ENCODE data around the gene SLC25A36.

The SLC25A36 gene

DNA sequence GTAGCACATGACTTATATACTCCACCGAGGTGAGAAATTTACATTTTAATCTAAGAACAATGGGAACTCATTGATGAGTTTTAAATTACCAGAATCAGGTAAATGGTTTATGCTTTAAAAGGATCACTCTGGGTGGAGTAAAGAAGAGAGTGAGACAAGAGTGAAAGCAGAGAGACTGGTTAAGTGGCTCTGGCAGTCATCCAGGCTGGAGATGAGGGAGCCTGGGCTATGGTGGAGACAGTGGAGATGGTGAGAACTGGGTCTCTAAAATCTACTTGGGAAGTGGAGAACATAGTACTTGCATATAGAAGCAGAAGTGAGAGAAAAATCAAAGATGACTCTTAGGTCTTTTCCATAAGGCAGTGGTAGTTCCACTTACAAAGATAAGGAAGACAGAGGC is 37.1 kb upstream of the SLC25A36 start:
- DNase-seq (ENCODE audit: low spot score), result no peak

DNA sequence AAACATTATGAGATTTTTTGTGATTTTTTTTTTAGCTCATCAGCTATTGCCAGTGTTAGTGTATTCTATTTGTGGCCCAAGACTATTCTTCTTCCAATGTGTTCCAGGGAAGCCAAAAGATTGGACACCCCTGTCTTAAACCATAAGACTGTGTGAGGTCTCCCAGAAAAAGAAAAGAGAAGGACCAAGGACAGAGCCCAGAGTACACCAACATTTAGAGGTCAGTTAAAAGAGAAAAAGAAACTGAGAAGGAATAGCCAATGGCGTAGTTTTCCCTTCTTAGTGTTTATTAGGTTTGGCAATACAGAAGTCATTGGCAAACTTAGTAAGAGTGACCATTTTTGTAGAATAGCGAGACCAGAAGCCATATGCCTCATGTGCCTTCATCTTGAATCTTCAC is 36.1 kb upstream of the SLC25A36 start:
- no peak for TF ChIP-seq CTCF (IDR thresholded peaks at IDR 0.05; ENCODE audit: extremely low read depth, missing control alignments)
- DNase-seq (ENCODE audit: low spot score), result no peak

More for the DNA sequence above, 37.1 kb upstream of the SLC25A36 start:
- no peak for TF ChIP-seq CTCF (IDR thresholded peaks at IDR 0.05; ENCODE audit: extremely low read depth, missing control alignments)

DNA sequence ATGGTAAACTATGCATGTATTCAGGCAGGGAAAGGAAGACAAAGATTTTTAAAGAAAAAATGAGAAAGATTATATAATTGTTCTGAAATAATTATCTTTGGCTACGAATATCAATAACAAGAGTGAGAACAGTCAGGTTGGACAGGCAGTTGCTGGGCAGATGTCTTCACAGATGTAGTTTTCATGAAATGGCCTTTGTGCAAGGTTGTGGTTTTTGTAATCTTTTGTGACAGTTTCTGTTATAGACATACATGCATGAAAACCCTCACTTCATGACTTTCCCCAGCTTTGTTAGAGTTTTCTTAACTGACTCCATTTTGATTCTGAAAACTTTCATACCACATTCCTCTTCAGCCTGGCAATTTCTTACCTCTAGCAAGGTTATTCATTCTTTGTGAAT is 34.9 kb upstream of the SLC25A36 start:
- no peak for TF ChIP-seq CTCF (IDR thresholded peaks at IDR 0.05; ENCODE audit: extremely low read depth, missing control alignments)
- DNase-seq (ENCODE audit: low spot score), result no peak

DNA sequence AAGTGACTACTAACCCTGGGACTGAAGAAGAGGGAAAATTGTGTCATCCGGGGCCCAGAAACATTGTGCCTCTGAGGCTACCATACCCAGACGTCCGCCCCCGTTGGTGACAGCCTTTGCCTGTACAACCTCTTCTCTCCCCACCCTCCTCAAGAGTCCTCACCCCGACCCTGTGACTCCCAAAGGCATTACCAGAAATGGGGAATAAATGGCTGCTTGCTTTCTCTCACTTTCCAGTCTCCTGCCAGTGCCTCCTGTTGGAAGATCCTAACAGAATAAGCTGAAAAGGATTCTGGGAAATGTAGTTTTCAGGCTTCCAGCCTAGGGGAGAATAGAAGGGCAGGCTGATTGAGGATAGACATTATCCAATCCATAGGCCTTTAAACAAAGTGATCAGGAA is 30.8 kb upstream of the SLC25A36 start:
- no peak for DNase-seq (ENCODE audit: low spot score)
- no peak for TF ChIP-seq CTCF (IDR thresholded peaks at IDR 0.05; ENCODE audit: extremely low read depth, missing control alignments)

- DNase-seq (ENCODE audit: low spot score), result no peak
- TF ChIP-seq CTCF (IDR thresholded peaks at IDR 0.05; ENCODE audit: extremely low read depth, missing control alignments), result no peak
Measured at GRCh38 chr3:140911822-140912221, 29.8 kb upstream of the SLC25A36 start.

DNA sequence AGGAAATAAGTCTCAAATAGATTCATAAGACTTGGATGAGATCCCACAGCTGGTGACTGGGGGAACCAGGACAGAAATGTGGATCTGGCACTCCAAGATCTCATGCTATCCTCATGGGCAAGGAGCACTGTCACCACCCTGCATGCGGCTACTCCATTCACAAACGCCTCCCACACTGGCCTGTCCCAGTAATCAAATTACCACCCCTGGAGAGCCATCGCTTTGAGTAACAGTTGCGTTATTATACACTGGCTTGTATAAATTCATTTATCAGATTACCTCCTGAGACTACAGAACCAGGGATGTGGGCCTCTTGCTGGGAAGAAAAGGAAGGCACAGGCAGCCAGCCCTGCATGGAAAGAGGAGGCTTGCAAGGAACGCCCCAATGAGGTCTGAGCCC is 27.9 kb upstream of the SLC25A36 start:
- DNase-seq (ENCODE audit: low spot score), result no peak
- no peak for TF ChIP-seq CTCF (IDR thresholded peaks at IDR 0.05; ENCODE audit: extremely low read depth, missing control alignments)

DNA sequence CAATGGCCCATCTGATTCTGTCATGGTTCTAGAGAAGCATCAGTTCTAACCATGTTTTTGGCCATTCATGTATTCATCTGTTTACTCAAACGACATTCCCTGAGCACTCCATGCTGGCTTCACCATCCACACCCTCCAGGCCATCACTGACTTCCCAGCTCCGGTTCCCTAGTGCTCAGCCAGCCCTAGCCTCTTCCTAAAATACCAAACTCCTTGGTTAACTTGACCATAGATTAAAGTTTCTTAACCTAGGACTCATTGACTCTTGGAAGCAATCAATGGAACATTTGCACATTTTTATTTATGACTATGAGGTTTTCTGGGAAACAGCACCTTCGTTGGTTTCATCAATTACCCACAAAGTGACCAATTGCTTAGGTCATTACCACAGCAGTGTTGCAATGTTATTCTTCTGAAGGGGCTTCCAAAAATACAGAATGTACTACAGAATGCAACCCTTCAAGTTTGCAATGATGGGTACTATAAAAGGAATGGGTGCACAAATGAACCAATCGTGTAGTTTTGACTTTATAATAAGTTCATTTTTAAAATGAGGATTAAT is 27.2 kb upstream of the SLC25A36 start:
- no peak for DNase-seq (ENCODE audit: low spot score)
- no peak for TF ChIP-seq CTCF (IDR thresholded peaks at IDR 0.05; ENCODE audit: extremely low read depth, missing control alignments)

All from GM20000 (cell line).